GM23338 (cell line): ENCODE measurements around the gene TNS4. TPM values are rescaled to one million over a fixed set of nuclear protein-coding genes. Genes with fewer than 3 reads are reported as not detected.

Source experiments
- ATAC-seq: fragments of 200-7000 bp; cut with Tn5 transposase; 3 replicates; pipeline ENCODE4 v1.9.1; 2020
- DNase-seq: peaks from one replicate; pipeline ENCODE4 v3.0.0-alpha.2; 2015; ENCODE audit warnings: low spot score
- H2AFZ ChIP-seq: fragments of 200-600 bp; sonication (generic); 2 replicates; pipeline ENCODE4 v1.8.0; 2016; ENCODE audit warnings: antibody characterized with exemption, mild to moderate bottlenecking, moderate library complexity
- H3F3A ChIP-seq: fragments of 200-600 bp; sonication (generic); replicated peaks from 2 replicates; pipeline ENCODE4 v1.8.0; 2017; ENCODE audit warnings: antibody characterized with exemption, mixed run types, low read depth
- H3K27ac ChIP-seq: fragments of 200-600 bp; sonication (generic); 2 replicates; pipeline ENCODE4 v1.6.1; 2016; ENCODE audit warnings: low read depth
- H3K27me3 ChIP-seq: fragments of 200-600 bp; sonication (generic); 2 replicates; pipeline ENCODE4 v1.8.0; 2016; ENCODE audit warnings: mild to moderate bottlenecking, mixed run types, moderate library complexity; ENCODE audit not compliant: insufficient read depth
- H3K36me3 ChIP-seq: fragments of 200-600 bp; sonication (generic); 2 replicates; pipeline ENCODE4 v1.8.0; 2016; ENCODE audit warnings: mild to moderate bottlenecking; ENCODE audit not compliant: insufficient read depth
- H3K4me1 ChIP-seq: fragments of 200-600 bp; sonication (generic); 2 replicates; pipeline ENCODE4 v1.8.0; 2016; ENCODE audit warnings: mild to moderate bottlenecking, moderate library complexity; ENCODE audit not compliant: insufficient read depth
- H3K4me2 ChIP-seq: fragments of 200-600 bp; sonication (generic); 2 replicates; pipeline ENCODE4 v1.7.1; 2017; ENCODE audit warnings: mixed run types
- H3K4me3 ChIP-seq: fragments of 200-600 bp; sonication (generic); 2 replicates; pipeline ENCODE4 v1.6.1; 2016; ENCODE audit warnings: mixed run types
- H3K79me2 ChIP-seq: fragments of 200-600 bp; sonication (generic); replicated peaks from 2 replicates; pipeline ENCODE4 v1.8.0; 2017; ENCODE audit warnings: mild to moderate bottlenecking; ENCODE audit not compliant: insufficient read depth
- H3K9me2 ChIP-seq: fragments of 200-600 bp; sonication (generic); 2 replicates; pipeline ENCODE4 v1.8.0; 2017; ENCODE audit not compliant: insufficient read depth
- H4K20me1 ChIP-seq: fragments of 200-600 bp; sonication (generic); replicated peaks from 2 replicates; pipeline ENCODE4 v1.8.0; 2017; ENCODE audit warnings: mild to moderate bottlenecking; ENCODE audit not compliant: insufficient read depth
- H3K27ac Mint-ChIP-seq: 2 replicates; pipeline ENCODE4 v1.8.0; 2020; ENCODE audit warnings: inconsistent platforms, mild to moderate bottlenecking, moderate library complexity, mixed read lengths
- H3K27me3 Mint-ChIP-seq: 3 replicates; pipeline ENCODE4 v1.8.0; 2022; ENCODE audit warnings: low read depth, mild to moderate bottlenecking, moderate library complexity, mixed read lengths, inconsistent platforms; ENCODE audit not compliant: insufficient read depth, poor library complexity
- H3K36me3 Mint-ChIP-seq: 3 replicates; pipeline ENCODE4 v1.8.0; 2021; ENCODE audit warnings: low read depth, mild to moderate bottlenecking, inconsistent platforms, moderate library complexity, mixed read lengths
- H3K4me1 Mint-ChIP-seq: 3 replicates; pipeline ENCODE4 v1.8.0; 2020; ENCODE audit warnings: mild to moderate bottlenecking, inconsistent platforms, mixed read lengths
- H3K4me3 Mint-ChIP-seq: 3 replicates; pipeline ENCODE4 v1.8.0; 2021; ENCODE audit warnings: moderate library complexity, mild to moderate bottlenecking, inconsistent platforms, mixed read lengths
- H3K9me3 Mint-ChIP-seq: 3 replicates; pipeline ENCODE4 v1.8.0; 2020; ENCODE audit warnings: moderate library complexity, mild to moderate bottlenecking, inconsistent platforms, mixed read lengths
- CREB1 ChIP-seq: fragments of 250-450 bp; sonication (Bioruptor Pico); IDR thresholded peaks from 2 replicates; pipeline ENCODE4 v1.5.0; 2020; ENCODE audit warnings: low read depth, mild to moderate bottlenecking, moderate library complexity
- CTCF ChIP-seq, 2 experiments: fragments of 200-600 bp in 1 of 2; sonication (generic) in 1 of 2; conservative IDR thresholded peaks; 2 replicates each; pipeline versions ENCODE4 v1.5.1 to v1.6.1; 2016 to 2017; ENCODE audit warnings: antibody characterized with exemption in 2 of 2, low read depth in 2 of 2, mild to moderate bottlenecking in 2 of 2, moderate library complexity in 1 of 2
- ETS1 ChIP-seq: IDR thresholded peaks from 2 replicates; pipeline ENCODE4 v1.6.1; 2016; ENCODE audit warnings: antibody characterized with exemption
- EZH2phosphoT487 ChIP-seq: fragments of 200-600 bp; sonication (generic); IDR thresholded peaks from one replicate; pipeline ENCODE4 v1.8.1; 2018; ENCODE audit warnings: antibody characterized with exemption; ENCODE audit not compliant: unreplicated experiment
- JUNB ChIP-seq: IDR thresholded peaks from one replicate; pipeline ENCODE4 v1.6.1; 2016; ENCODE audit warnings: antibody characterized with exemption; ENCODE audit not compliant: unreplicated experiment
- NANOG ChIP-seq: IDR thresholded peaks from 2 replicates; pipeline ENCODE4 v1.6.1; 2016; ENCODE audit warnings: antibody characterized with exemption, borderline replicate concordance
- POLR2AphosphoS5 ChIP-seq: IDR thresholded peaks from 2 replicates; pipeline ENCODE4 v1.6.1; 2016; ENCODE audit warnings: antibody characterized with exemption, low read depth
- REST ChIP-seq: IDR thresholded peaks from one replicate; pipeline ENCODE4 v1.6.1; 2018; ENCODE audit warnings: antibody characterized with exemption; ENCODE audit not compliant: unreplicated experiment
- STAT1 ChIP-seq: IDR thresholded peaks from one replicate; pipeline ENCODE4 v1.6.1; 2016; ENCODE audit warnings: antibody characterized with exemption; ENCODE audit not compliant: unreplicated experiment
- ZNF114 ChIP-seq: fragments of 250-450 bp; sonication (Bioruptor Pico); IDR thresholded peaks from 2 replicates; pipeline ENCODE4 v1.5.0; 2020; ENCODE audit warnings: mild to moderate bottlenecking, moderate library complexity
- ZNF331 ChIP-seq: fragments of 250-450 bp; sonication (Bioruptor Pico); IDR thresholded peaks from 2 replicates; pipeline ENCODE4 v1.5.0; 2020; ENCODE audit warnings: low read depth, mild to moderate bottlenecking, moderate library complexity
- ZNF462 ChIP-seq: fragments of 250-450 bp; sonication (Bioruptor Pico); IDR thresholded peaks from 2 replicates; pipeline ENCODE4 v1.5.0; 2020; ENCODE audit warnings: mild to moderate bottlenecking, moderate library complexity
- polyA plus RNA-seq: library from polyadenylated mRNA; unstranded; fragments of >200 nt; fragmentation: Nextera tagmentation; extraction: Ambion mirVana; gene quantifications from 2 replicates; pipeline ENCODE4 v1.2.1, GENCODE V29; 2016
- total RNA-seq: library from RNA; depleted of rRNA; stranded (reverse); fragments of >200 nt; shearing (Covaris generic); gene quantifications from 2 replicates; pipeline ENCODE4 v1.2.3, GENCODE V29; 2014

The TNS4 gene
- total and polyA plus RNA-seq, 2 experiments from 2014 or later, result 0.31 to 4.9 TPM

GRCh38 chr17:40470932-40471828 is 30.2 kb downstream of the TNS4 start:
- Histone ChIP-seq H3F3A (no peaks in the 10 kb centered on the region), H3K9me2 (no peaks in the 10 kb centered on the region), H3K36me3 (no peaks in the 10 kb centered on the region), H2AFZ (peak overlapping the region; percentile 90; the same call in 1 of the 2 replicates), H3K4me2 (0 out of 2 replicates have a peak overlapping the region, but pooled peaks have one; percentile 55), H3K4me1 (peaks cover 15% of the 10 kb centered on the region), H3K4me3 (no peak overlapping the region), H3K79me2 (no peaks in the 10 kb centered on the region), H3K27ac (peak overlapping the region; percentile 59; the same call in 1 of the 2 replicates), H3K27me3 (no peaks in the 10 kb centered on the region), H4K20me1 (no peaks in the 10 kb centered on the region)
- Mint-ChIP-seq H3K36me3 (peaks cover 21% of the 10 kb centered on the region), H3K4me3 (no peak overlapping the region), H3K27me3 (peaks cover 28% of the 10 kb centered on the region), H3K9me3 (peaks cover 25% of the 10 kb centered on the region), H3K27ac (peak overlapping the region; percentile 81), H3K4me1 (peaks cover 21% of the 10 kb centered on the region)
- DNase-seq (no peak), ATAC-seq (no peak)
- TF ChIP-seq ZNF331 (CRISPR knock-in tag) (no peak), CTCF (conservative IDR thresholded peaks at IDR 0.05; ENCODE audit: low read depth in 2 of 2) (no peak), CREB1 (CRISPR knock-in tag) (no peak), NANOG (no peak), ETS1 (no peak), POLR2AphosphoS5 (no peak), EZH2phosphoT487 (no peak), STAT1 (no peak), ZNF462 (no peak), ZNF114 (no peak), REST (no peak), JUNB (no peak)
